RKO (cell line): ENCODE data around the gene POTEM.
"Not testable (repeated sequence)": the region's sequence is repeated elsewhere in the genome, so short reads cannot be mapped to it uniquely, and the experiment has no call there.

Source experiments
- DNase-seq: peaks from one replicate; pipeline ENCODE4 v3.0.0-alpha.2; 2016; ENCODE audit warnings: low spot score

Gene POTEM

DNA sequence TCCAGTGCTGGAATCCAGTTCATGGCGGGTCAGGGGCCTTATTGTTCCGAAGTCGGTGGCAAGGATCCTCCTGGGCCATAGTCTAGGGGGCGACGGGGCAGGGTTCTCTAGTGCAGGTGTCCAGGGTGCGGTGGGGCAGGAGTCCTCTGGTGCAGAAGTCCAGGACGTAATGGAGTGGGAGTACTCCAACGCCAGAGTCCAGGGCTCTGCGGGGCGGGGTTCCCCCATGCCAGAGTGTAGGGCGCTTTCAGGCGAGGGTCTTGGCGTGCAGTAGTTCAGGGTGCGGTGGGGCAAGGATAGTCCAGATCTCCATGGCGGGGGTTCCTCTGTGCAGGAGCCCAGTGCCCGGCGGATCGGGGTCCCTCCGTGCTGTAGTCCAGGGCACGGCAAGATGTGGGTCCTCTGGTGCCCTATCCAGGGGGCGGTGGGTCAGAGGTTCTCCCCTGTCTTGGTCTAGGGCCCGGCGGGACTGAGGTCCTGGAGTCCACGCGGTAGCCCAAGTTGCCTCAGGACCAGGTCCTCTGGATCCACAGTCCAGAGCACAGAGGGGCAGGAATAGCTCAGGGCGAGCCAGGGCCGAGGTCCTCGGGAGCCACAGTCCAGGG is 70.9 kb downstream of the POTEM start:
- not testable (repeated sequence) for DNase-seq

GRCh38 chr14:19038785-19039184 is 71.6 kb downstream of the POTEM start:
- not testable (repeated sequence) for DNase-seq

- not testable (repeated sequence) for DNase-seq
Observed at GRCh38 chr14:19043384-19043783, 76.2 kb downstream of the POTEM start.
